Adrenal gland (tissue), 5 donors: Measurements from ENCODE around the gene STRIP2.

Source experiments
- POLR2A ChIP-seq, 2 donors: fragments of 450-650 bp; IDR thresholded peaks; one replicate each; pipeline ENCODE4 v1.6.1; 2017; ENCODE audit warnings: antibody characterized with exemption in 2 of 2, mild to moderate bottlenecking in 2 of 2, moderate library complexity in 1 of 2
- TF ChIP-seq, protein P1 (sequence below), 6 experiments: fragments of 450-650 bp in 4 of 6; fragments of 200-600 bp in 2 of 6; sonication (generic) in 1 of 6; IDR thresholded peaks; 1 replicate in 5 of 6; 2 replicates in 1 of 6; pipeline versions ENCODE4 v1.5.1 to v1.8.0; 2016 to 2021; ENCODE audit warnings: antibody characterized with exemption in 6 of 6, mild to moderate bottlenecking in 2 of 6, moderate library complexity in 1 of 6
- donor health status: DM: no; HTN: no; CAD: no.

DNA sequence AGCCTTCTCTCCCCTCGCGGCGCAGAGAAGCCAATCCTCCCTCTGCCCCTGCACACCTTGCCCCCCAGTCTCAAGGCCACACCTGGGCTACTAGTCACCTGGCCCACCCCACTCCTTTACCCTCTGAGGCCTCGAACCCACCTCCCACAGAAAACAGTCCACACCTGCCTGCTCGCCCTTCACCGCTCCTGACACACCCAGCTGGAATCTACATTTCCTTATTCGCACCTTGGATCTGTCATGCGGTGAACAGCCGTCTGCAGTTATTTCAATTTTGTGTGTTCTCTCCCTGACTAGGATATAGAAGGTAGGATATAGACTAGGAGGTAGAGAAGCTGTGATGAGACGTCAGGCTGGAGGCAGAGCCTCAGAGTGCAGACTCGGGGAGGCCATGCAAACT, 97.5 kb downstream of the STRIP2 start:
- TF ChIP-seq, protein P1, sequence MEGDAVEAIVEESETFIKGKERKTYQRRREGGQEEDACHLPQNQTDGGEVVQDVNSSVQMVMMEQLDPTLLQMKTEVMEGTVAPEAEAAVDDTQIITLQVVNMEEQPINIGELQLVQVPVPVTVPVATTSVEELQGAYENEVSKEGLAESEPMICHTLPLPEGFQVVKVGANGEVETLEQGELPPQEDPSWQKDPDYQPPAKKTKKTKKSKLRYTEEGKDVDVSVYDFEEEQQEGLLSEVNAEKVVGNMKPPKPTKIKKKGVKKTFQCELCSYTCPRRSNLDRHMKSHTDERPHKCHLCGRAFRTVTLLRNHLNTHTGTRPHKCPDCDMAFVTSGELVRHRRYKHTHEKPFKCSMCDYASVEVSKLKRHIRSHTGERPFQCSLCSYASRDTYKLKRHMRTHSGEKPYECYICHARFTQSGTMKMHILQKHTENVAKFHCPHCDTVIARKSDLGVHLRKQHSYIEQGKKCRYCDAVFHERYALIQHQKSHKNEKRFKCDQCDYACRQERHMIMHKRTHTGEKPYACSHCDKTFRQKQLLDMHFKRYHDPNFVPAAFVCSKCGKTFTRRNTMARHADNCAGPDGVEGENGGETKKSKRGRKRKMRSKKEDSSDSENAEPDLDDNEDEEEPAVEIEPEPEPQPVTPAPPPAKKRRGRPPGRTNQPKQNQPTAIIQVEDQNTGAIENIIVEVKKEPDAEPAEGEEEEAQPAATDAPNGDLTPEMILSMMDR (IDR thresholded peaks at IDR 0.05) = no peak
- no peak for TF ChIP-seq POLR2A (IDR thresholded peaks at IDR 0.05)
